Kidney (tissue), 14 donors: ENCODE measurements around the gene DNAH3. TPM values are rescaled to one million over a fixed set of nuclear protein-coding genes. Genes with fewer than 3 reads are reported as not detected.

ENCODE experiments used
- DNase-seq, 5 donors: peaks; one replicate each; pipeline ENCODE4 v3.0.0-alpha.2; 2013 to 2020
- FAIRE-seq: peaks from 2 replicates; lab custom pipeline; 2012; peaks lifted over from hg19 to GRCh38; lab: Jason Lieb, UNC
- H3K27ac ChIP-seq, 2 donors: one replicate each; pipeline ENCODE4 v1.7.0; 2013; ENCODE audit warnings: low read depth in 2 of 2, low read length in 2 of 2, inconsistent platforms in 1 of 2
- H3K27me3 ChIP-seq: one replicate; pipeline ENCODE4 v1.7.1; 2013; ENCODE audit warnings: low read length, inconsistent platforms; ENCODE audit not compliant: control insufficient read depth, insufficient read depth
- H3K36me3 ChIP-seq, 3 donors: one replicate each; pipeline versions ENCODE4 v1.7.0 to v1.7.1; 2013; ENCODE audit warnings: low read length in 3 of 3, control low read depth in 1 of 3, inconsistent platforms in 1 of 3; ENCODE audit not compliant: insufficient read depth in 3 of 3, control insufficient read depth in 2 of 3
- H3K4me1 ChIP-seq, 3 donors: one replicate each; pipeline versions ENCODE4 v1.7.0 to v1.7.1; 2013; ENCODE audit warnings: low read length in 3 of 3, inconsistent platforms in 1 of 3, low read depth in 1 of 3; ENCODE audit not compliant: control insufficient read depth in 2 of 3, insufficient read depth in 2 of 3
- H3K4me3 ChIP-seq, 3 donors: one replicate each; pipeline versions ENCODE4 v1.7.0 to v1.8.1; 2013; ENCODE audit warnings: low read length in 3 of 3, control low read depth in 1 of 3, inconsistent platforms in 1 of 3
- H3K9ac ChIP-seq, 3 donors: one replicate each; pipeline versions ENCODE4 v1.7.0 to v1.7.1; 2013; ENCODE audit warnings: low read length in 3 of 3, control low read depth in 1 of 3, inconsistent platforms in 1 of 3
- H3K9me3 ChIP-seq, 3 donors: one replicate each; pipeline versions ENCODE4 v1.7.0 to v1.7.1; 2013; ENCODE audit warnings: low read length in 3 of 3, control low read depth in 1 of 3, inconsistent platforms in 1 of 3; ENCODE audit not compliant: control insufficient read depth in 2 of 3, insufficient read depth in 1 of 3
- CTCF ChIP-seq: IDR thresholded peaks from 3 replicates; pipeline ENCODE4 v1.5.1; 2012; ENCODE audit warnings: mild to moderate bottlenecking, moderate library complexity, borderline replicate concordance; ENCODE audit not compliant: insufficient read depth; ENCODE audit errors: extremely low read depth
- intact Hi-C: fragments of 100-400 bp; cut with DNase I; formaldehyde crosslinking; loops from one replicate; pipeline ENCODE4 v1.11.1; 2022
- polyA plus RNA-seq: library from polyadenylated mRNA; stranded (reverse); fragments of 350-450 nt; fragmentation: Illumina TruSeq; extraction: RNeasy Lipid Tissue Mini Kit (QIAGEN cat#74804); gene quantifications from one replicate; pipeline ENCODE4 v1.2.3, GENCODE V29; 2014; ENCODE audit warnings: low read depth, low replicate concordance; ENCODE audit not compliant: insufficient read depth
- total RNA-seq: library from RNA; stranded (reverse); fragmentation: NEBNext Ultra II Directional; extraction: Animal tissue kit (Norgen Biotek cat#: 25700); gene quantifications from one replicate; pipeline ENCODE4 v1.2.1, GENCODE V29; 2021
- donor health status: control.
- donor health status: control.
- donor health status: control.
- donor health status: control.
- donor health status: control.
- donor health status: DM: yes; HTN: yes; CAD: no.
- donor health status: Normal renal cell carcinoma (clear cell type).

Gene DNAH3
- total and polyA plus RNA-seq, 2 donors from 2014 or later = 0.19 to 0.57 TPM

GRCh38 chr16:21023509-21024202 lies 127.0 kb downstream of the DNAH3 start:
- intact Hi-C loops = no loop called here
- TF ChIP-seq CTCF = no peak
- no peaks in the 10 kb centered on the region for H3K4me1 ChIP-seq
- no peaks in the 10 kb centered on the region for H3K27me3 ChIP-seq
- DNase-seq = no peak
- no peak overlapping the region for H3K27ac ChIP-seq
- no peaks in the 10 kb centered on the region for H3K9me3 ChIP-seq
- no peak overlapping the region for H3K4me3 ChIP-seq
- no peaks in the 10 kb centered on the region for H3K36me3 ChIP-seq
- no peak for FAIRE-seq
- H3K9ac ChIP-seq = no peak overlapping the region

- no peak for TF ChIP-seq CTCF
- DNase-seq = no peak
- intact Hi-C loops = no loop called here
- no peak overlapping the region for H3K9ac ChIP-seq
- H3K4me1 ChIP-seq = no peaks in the 10 kb centered on the region
- no peaks in the 10 kb centered on the region for H3K27me3 ChIP-seq
- H3K27ac ChIP-seq = no peak overlapping the region
- no peaks in the 10 kb centered on the region for H3K36me3 ChIP-seq
- no peak for FAIRE-seq
- no peaks in the 10 kb centered on the region for H3K9me3 ChIP-seq
- no peak overlapping the region for H3K4me3 ChIP-seq
These were observed 129.3 kb downstream of the DNAH3 start for GRCh38 chr16:21021316-21021715.

GRCh38 chr16:21009815-21010214 lies 140.8 kb downstream of the DNAH3 start:
- peaks cover 0 to 3% (median 0%) of the 10 kb centered on the region in 3 donors for H3K9me3 ChIP-seq
- no peak overlapping the region for H3K27ac ChIP-seq
- intact Hi-C loops = no loop called here
- TF ChIP-seq CTCF = no peak
- H3K36me3 ChIP-seq = no peaks in the 10 kb centered on the region
- no peak overlapping the region for H3K4me3 ChIP-seq
- no peak overlapping the region for H3K9ac ChIP-seq
- DNase-seq = no peak
- H3K27me3 ChIP-seq = no peaks in the 10 kb centered on the region
- FAIRE-seq = no peak
- H3K4me1 ChIP-seq = no peaks in the 10 kb centered on the region

GRCh38 chr16:21005008-21005407 lies 145.6 kb downstream of the DNAH3 start:
- H3K27me3 ChIP-seq = no peaks in the 10 kb centered on the region
- H3K4me3 ChIP-seq = no peak overlapping the region
- H3K9ac ChIP-seq = no peak overlapping the region
- FAIRE-seq (no peak), DNase-seq (no peak)
- TF ChIP-seq CTCF = no peak
- no peak overlapping the region for H3K27ac ChIP-seq
- intact Hi-C loops = no loop called here
- no peaks in the 10 kb centered on the region for H3K36me3 ChIP-seq
- H3K4me1 ChIP-seq = no peaks in the 10 kb centered on the region
- H3K9me3 ChIP-seq = peaks cover 0 to 3% (median 0%) of the 10 kb centered on the region in 3 donors
